ENCODE measurements around the gene PCBP3. TPM values are rescaled to one million over a fixed set of nuclear protein-coding genes. Genes with fewer than 3 reads are reported as not detected.

PCBP3 gene
- total and polyA plus RNA-seq, 2 of the 8 experiments (the other 6 are each of a cell fraction or from before 2014, with no cell fraction given), result 3.5 to 6.3 TPM

GRCh38 chr21:45873418-45873817 is 229.9 kb downstream of the PCBP3 start:
- Histone ChIP-seq H3K4me2 (ENCODE audit: insufficient read depth in 1 of 2, low read depth in 2 of 2, low read length in 2 of 2) (no peak overlapping the region), H4K20me1 (replicated peaks in 1 of 2; ENCODE audit: control insufficient read depth in 1 of 2, insufficient read depth in 2 of 2, low read length in 2 of 2) (peaks cover 0 to 4% of the 10 kb centered on the region in 2 experiments), H3K4me3 (ENCODE audit: extremely low read depth in 1 of 4, insufficient read depth in 2 of 4, low read depth in 3 of 4, low read length in 4 of 4) (no peak overlapping the region), H3K56ac (replicated peaks; ENCODE audit: insufficient read length, low read depth, low read length) (no peak overlapping the region), H3K79me1 (ENCODE audit: low read depth, low read length) (no peaks in the 10 kb centered on the region), H3K79me2 (ENCODE audit: control insufficient read depth in 1 of 2, insufficient read depth in 2 of 2, low read length in 2 of 2) (no peaks in the 10 kb centered on the region), H3K9me3 (ENCODE audit: insufficient read depth in 2 of 2, low read depth in 1 of 2, low read length in 1 of 2) (no peaks in the 10 kb centered on the region), H2BK5ac (ENCODE audit: low read depth, low read length) (no peak overlapping the region), H3K23ac (ENCODE audit: insufficient read length) (no peak overlapping the region), H3K23me2 (ENCODE audit: low read depth, low read length) (no peaks in the 10 kb centered on the region), H3K36me3 (ENCODE audit: control insufficient read depth in 2 of 4, insufficient read depth in 4 of 4, low read length in 3 of 4) (no peaks in the 10 kb centered on the region), H3K18ac (ENCODE audit: extremely low read depth, low read length) (no peak overlapping the region; the same call in 1 of the 2 replicates), H2AK5ac (ENCODE audit: low read depth, low read length) (no peak overlapping the region), H3K14ac (ENCODE audit: insufficient read length) (no peak overlapping the region), H4K5ac (ENCODE audit: insufficient read length, low read depth, low read length) (no peak overlapping the region), H3K27me3 (replicated peaks in 1 of 4; ENCODE audit: control insufficient read depth in 3 of 4, extremely low read depth in 1 of 4, insufficient read depth in 3 of 4, low read length in 3 of 4) (no peaks in the 10 kb centered on the region), H3K9ac (replicated peaks in 1 of 4; ENCODE audit: extremely low read depth in 1 of 4, low read depth in 3 of 4, low read length in 3 of 4) (no peak overlapping the region), H3K4me1 (replicated peaks in 1 of 4; ENCODE audit: control insufficient read depth in 3 of 4, insufficient read depth in 4 of 4, low read length in 3 of 4) (peaks cover 0 to 3% (median 0%) of the 10 kb centered on the region in 4 experiments; a peak in 2 of 7 replicates), H2BK20ac (ENCODE audit: low read length) (no peak overlapping the region), H2BK15ac (ENCODE audit: low read length) (no peak overlapping the region), H2BK12ac (ENCODE audit: low read depth, low read length) (no peak overlapping the region), H2BK120ac (replicated peaks; ENCODE audit: low read depth, low read length) (no peak overlapping the region), H2AFZ (ENCODE audit: low read length) (no peak overlapping the region), H4K8ac (ENCODE audit: extremely low read depth, insufficient read depth, low read length) (no peak overlapping the region), H4K91ac (replicated peaks; ENCODE audit: insufficient read length, low read length) (no peak overlapping the region), H3K4ac (replicated peaks; ENCODE audit: insufficient read length, low read depth, low read length) (no peak overlapping the region), H3K27ac (ENCODE audit: low read depth, low read length) (no peak overlapping the region)
- WGBS, 2 experiments (ENCODE audit: extremely low coverage in 1 of 2, insufficient coverage in 1 of 2, insufficient read length in 1 of 2, insufficient replicate concordance in 2 of 2, low coverage in 1 of 2, low lambda C conversion rate in 2 of 2, missing lambda C conversion rate in 1 of 2), result 90% methylated on average over 11 of the region's 11 CpGs; no CpG with 5 or more reads in 1 of the 2 experiments
- CTCF ChIA-PET (ENCODE audit: partially characterized antibody), result interaction anchor here (0.9 to 1.0 kb wide), 2 partner anchors 14 to 26 kb away, joined by 3 read pairs; no protein-coding TSS in a partner anchor
- TF ChIP-seq CHD1 (IDR thresholded peaks at IDR 0.05; ENCODE audit: low read depth, low read length) (no peak), ASH2L (IDR thresholded peaks at IDR 0.05; ENCODE audit: low read length) (no peak), SRF (IDR thresholded peaks at IDR 0.05; ENCODE audit: low read depth, low read length) (no peak), CBX5 (IDR thresholded peaks at IDR 0.05; ENCODE audit: low read depth, low read length) (no peak), TCF12 (IDR thresholded peaks at IDR 0.05; ENCODE audit: low read depth, low read length) (no peak), JUND (IDR thresholded peaks at IDR 0.05; ENCODE audit: low read length) (no peak), RFX5 (IDR thresholded peaks at IDR 0.05; ENCODE audit: borderline replicate concordance, low read depth, low read length) (no peak), TBP (IDR thresholded peaks at IDR 0.05; ENCODE audit: low read depth, low read length) (no peak), CEBPB (IDR thresholded peaks at IDR 0.05; ENCODE audit: low read depth, low read length) (no peak), SP2 (IDR thresholded peaks at IDR 0.05; ENCODE audit: low read length) (no peak), CBX8 (IDR thresholded peaks at IDR 0.05; ENCODE audit: borderline replicate concordance, low read depth, low read length) (no peak)
- TF ChIP-seq, protein P1, sequence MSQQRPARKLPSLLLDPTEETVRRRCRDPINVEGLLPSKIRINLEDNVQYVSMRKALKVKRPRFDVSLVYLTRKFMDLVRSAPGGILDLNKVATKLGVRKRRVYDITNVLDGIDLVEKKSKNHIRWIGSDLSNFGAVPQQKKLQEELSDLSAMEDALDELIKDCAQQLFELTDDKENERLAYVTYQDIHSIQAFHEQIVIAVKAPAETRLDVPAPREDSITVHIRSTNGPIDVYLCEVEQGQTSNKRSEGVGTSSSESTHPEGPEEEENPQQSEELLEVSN (IDR thresholded peaks at IDR 0.05), result no peak
- DNase-seq (ENCODE audit: low read depth in 1 of 2, low spot score in 2 of 2) (no peak), FAIRE-seq (no peak)
- POLR2A ChIA-PET (ENCODE audit: partially characterized antibody), result no interaction called here
